HG03432 (cell line): ENCODE results near the gene CENATAC.
"Not testable (repeated sequence)": the region's sequence is repeated elsewhere in the genome, so short reads cannot be mapped to it uniquely, and the experiment has no call there.

Source experiments
- ATAC-seq: cut with Tn5 transposase; IDR thresholded peaks from one replicate; pipeline ENCODE4 v1.9.1; 2021; ENCODE audit warnings: mild to moderate bottlenecking, moderate library complexity; ENCODE audit not compliant: unreplicated experiment

Gene CENATAC

DNA sequence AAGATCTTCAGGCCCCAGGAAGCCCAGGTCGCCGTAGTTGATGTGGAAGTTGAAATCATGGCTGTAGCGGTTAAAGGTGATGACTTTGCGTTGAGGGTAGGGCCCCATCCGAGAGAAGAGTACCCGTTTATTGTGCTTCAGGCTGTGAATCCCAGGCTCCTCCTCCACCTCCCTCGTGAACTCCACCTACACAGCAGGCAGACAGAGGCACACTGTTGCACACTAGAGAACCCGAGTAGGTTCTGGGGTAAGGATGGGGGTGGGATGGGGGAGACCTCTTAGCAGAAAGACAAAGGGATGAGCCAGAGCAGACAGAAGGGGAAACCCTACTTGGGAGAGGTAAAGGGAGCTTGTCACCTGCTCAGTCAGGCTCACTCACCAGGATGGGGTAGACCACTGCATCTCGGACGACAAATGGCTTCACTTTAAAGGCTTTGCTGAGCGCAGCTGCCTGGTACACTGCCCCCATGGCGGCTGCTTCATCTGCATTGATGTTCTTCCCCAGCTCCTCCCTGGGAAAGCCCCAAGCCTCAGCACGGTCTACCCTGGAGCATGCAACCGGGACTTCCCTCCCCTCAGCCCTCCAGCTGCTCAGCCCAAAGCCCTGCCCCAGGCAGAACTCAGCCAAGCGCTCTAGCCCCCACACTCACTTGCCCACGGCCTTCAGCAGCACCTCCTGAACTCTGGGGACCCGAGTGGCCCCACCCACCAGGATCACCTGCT is 53.7 kb downstream of the CENATAC start:
- peak; percentile 62 for ATAC-seq

DNA sequence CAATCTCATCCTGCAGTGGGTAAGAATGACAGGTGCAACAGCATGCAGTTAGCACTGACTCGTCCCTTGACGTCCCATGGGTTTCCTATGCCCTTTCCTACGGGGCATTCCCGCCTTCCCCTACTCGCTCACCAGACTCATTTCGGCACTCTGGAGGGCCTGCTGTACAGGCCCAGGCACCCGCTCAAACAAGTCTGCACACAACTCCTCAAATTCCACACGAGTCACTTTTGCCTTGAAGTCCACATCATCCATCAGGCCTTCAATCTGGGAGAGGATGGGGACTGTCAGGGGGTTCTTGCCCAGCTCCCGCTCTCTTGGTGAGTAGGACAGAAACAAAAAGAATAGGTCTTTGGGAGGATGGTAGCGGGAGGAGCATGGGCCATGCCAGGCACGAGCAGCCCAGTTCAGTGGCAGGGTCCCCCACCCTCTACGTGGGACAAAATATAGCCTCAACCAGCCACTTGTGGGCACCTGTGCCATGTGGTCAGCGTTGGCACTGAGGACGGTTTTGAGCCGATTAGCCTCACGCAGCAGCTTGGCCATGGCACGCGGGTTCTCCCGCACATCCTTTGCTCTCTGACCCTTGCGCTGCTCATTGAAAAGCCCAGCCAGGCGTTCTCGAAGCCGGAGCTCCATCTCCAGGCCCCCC is 54.4 kb downstream of the CENATAC start:
- no peak for ATAC-seq

DNA sequence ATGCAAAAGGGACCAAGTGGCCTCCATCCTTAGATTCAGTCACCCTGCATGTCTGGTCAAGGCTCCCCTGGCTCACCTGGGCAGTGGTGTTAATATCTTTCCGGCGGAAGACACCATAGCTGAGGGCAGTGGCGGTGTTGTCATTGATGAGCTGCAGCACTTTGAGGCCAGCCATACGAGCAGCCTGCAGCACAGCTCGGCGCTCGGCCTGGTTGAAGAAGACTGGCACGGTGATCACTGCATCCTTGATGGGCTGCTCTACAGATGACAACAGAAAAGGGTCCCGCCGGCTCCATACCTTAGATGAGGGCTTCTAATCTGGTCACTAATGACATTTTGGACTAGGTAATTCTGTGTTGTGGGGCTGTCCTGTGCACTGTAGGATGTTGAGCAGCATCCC is 56.5 kb downstream of the CENATAC start:
- no peak for ATAC-seq

DNA sequence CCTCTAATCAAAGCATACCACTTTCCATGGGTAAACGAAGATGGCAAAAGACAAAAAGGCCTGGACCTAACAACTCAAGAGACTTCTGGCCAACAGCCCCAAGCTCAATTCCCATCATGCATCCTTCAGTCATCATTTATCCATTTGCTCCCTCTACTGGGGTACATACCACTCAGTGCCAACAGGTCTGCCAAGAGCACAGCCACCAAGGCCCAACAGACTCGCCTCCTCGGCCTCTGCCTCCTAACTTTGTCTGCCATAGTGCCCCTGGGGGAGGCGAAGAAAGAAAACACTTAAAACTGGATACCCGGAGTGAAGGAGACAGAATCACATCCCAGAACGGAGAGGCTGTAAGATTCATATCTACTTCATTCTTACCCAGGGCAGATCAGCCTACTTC is 58.0 kb downstream of the CENATAC start:
- no peak for ATAC-seq

DNA sequence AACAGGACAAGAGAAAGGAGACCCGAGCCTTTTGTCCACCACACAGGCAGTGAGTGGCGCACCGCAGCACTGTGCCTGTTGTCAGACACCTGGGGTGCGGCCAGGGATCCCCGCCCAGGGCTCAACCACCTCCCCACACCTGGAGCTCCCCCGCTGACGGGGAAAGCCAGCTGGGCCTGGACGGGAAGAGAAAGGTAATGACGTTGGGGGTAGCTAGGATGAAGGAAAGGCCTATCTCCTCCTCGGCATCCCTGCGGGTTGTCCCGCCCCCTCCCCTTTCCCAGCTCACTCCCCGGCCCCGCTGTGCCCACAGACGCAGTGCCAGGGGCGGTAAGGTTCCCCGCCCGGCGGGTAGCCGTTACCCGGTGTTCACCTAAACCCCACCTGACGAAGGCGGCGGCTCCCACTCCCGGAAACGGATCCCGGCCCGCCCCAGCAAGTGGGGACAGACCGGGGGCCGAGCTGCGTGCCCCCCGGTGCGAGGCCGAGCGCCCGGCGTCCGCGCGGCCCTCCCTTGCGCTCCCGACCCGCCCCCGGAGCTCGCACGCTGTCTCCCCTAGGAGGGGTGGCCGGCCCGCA is 58.6 kb downstream of the CENATAC start:
- ATAC-seq, result peak; percentile 13

DNA sequence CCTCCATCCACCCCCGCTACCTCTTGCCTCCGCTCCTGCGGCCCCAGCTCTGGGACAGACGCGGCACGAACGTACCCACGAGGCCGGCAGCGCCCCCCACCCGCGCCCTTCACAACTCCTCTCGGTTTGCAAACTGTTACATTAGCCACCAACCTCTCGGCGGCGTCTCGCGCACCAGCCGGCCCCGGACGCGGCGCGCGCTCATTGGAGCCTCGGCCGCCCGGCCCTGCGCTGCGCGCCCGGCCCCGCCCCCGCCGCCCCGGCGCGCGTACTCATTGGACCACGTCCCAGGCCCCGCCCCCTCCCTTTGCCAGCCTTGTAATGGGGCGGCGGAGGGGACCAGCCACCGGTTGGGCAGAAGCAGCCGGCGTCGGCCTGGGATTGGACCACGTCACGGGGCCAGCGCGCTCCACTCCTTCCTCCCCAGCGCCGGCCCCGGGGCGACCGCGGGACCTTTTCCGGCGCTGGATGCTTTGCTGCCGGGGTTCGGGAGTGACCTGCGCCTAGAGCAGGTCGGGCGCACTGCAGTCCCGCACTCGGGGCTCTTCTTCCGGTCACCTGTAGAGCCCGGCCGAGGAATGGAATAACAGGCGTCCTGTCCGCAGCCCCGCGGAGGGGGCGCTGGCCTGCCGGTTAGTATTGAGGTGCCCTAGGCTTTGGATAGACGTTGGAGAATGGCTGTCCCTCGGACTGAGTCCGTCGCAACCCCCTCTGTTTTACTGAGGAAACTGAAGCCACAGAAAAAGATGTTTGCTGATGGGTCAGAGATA is 59.2 kb downstream of the CENATAC start, which contains the start of gene HYOU1:
TSS of gene HYOU1 (minus strand) at position 206 of the 770 bp plus-strand sequence. CDS start 1,045 bp downstream, outside the sequence.
- peak; percentile 91 for ATAC-seq

DNA sequence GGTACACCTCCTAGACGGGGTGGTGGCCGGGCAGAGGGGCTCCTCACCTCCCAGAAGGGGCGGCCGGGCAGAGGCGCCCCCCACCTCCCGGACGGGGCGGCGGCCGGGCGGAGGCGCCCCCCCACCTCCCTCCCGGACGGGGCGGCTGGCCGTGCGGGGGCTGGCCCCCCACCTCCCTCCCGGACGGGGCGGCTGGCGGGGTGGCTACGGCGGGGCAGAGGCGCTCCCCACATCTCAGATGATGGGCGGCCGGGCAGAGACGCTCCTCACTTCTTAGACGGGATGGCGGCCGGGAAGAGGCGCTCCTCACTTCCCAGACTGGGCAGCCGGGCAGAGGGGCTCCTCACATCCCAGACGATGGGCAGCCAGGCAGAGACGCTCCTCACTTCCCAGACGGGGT is 61.2 kb downstream of the CENATAC start:
- ATAC-seq, result not testable (repeated sequence)

DNA sequence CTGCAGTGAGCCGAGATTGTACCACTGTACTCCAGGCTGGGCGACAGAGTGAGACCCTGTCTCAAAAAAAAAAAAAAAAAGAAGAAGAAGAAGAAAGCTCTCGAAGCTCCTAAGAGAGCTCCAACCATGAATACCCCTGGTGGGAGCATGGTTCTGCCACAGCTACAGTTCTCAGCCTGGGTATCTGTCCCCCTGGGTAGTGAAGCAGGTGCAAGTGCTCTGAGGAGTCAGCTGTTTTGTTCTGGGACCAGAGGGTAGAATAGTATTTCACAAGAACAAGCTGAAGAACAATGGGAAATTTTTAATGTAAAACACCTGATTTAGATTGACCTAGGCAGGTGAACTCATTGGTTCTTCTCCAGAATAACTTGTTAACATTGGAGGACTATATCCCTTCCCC is 63.3 kb downstream of the CENATAC start:
- ATAC-seq, result no peak

DNA sequence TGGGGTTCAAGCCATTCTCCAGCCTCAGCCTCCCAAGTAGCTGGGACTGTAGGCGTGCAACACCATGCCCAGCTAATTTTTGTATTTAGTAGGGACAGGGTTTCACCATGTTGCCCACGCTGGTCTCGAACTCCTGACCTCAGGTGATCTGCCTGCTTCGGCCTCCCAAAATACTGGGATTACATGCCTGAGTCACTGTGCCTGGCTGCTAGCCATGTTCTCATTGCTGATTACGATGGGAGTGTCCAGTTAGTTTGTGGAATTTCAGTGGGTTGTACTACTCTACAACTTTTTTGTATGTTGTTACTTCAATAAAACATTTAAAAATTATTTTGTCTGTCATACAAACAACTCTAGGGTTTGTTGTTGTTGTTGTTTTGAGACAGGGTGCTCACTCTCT is 64.8 kb downstream of the CENATAC start:
- no peak for ATAC-seq

DNA sequence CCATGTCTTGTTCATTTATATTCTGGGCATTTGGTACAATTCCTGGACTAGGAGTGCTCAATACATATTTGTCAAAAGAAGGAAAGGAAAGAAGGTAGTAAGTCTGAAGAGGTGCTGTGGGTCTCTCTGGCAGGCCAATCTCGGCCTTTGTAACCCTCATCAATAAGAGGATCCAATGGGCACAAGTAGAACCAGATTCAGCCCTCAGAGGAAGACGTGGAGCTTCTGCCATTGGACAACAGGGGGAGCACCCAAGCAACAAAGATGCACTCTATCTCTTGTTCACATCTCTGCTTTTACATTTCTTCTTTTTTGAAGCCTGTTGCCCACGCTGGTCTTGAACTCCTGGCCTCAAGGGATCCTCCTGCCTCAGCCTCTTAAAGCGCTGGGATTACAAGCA is 67.4 kb downstream of the CENATAC start:
- ATAC-seq, result no peak
